CD4-positive, alpha-beta T cell treated with Interleukin-21 for 1 hour (primary cell): ENCODE data around the gene ABCC2.
"Not testable (repeated sequence)": the region's sequence is repeated elsewhere in the genome, so short reads cannot be mapped to it uniquely, and the experiment has no call there.

Experiments
- DNase-seq: peaks from one replicate; pipeline ENCODE4 v3.0.0-alpha.2; 2020

ABCC2 gene

DNA sequence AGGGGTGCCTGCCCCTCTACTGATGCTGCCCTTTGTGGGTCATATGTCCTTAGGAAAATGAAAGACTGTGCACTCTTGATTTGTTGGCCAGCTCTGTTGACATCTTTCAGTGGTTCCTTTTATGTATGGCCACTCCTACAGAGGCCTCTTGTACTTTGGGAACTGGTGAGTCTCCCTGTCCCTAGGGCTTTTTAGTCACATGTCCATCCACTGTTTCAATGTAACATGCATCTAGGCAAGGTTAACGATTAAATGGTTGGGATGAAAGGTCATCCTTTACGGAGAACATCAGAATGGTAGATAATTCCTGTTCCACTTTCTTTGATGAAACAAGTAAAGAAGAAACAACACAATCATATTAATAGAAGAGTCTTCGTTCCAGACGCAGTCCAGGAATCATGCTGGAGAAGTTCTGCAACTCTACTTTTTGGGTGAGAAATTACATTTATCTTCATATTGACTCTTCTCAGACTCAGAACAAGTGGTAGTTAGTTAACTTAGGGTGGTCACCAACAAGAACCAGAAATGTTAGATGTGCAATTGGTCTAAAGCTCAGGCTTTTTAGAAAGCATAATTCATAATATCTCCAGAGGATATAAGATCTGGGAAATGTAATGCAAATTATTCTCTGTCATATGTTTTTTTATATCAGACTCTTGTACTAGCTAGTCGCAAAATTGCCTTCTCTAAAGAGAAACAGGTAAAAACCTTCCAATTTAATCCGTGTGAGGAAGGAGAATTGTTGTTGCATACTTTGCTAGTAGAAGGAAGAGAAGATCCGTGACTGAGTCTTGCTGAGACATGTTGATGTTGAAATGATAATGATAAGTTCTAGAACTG, at the start of gene ABCC2:
ABCC2 (plus strand) TSS at position 194 of the 840 bp plus-strand sequence; CDS start at position 399, 205 bp downstream.
- no peak for DNase-seq

- no peak for DNase-seq
These were observed 49.1 kb upstream of the ABCC2 start for GRCh38 chr10:99733366-99733765.

GRCh38 chr10:99734111-99734510, 48.3 kb upstream of the ABCC2 start:
- DNase-seq, result not testable (repeated sequence)

DNA sequence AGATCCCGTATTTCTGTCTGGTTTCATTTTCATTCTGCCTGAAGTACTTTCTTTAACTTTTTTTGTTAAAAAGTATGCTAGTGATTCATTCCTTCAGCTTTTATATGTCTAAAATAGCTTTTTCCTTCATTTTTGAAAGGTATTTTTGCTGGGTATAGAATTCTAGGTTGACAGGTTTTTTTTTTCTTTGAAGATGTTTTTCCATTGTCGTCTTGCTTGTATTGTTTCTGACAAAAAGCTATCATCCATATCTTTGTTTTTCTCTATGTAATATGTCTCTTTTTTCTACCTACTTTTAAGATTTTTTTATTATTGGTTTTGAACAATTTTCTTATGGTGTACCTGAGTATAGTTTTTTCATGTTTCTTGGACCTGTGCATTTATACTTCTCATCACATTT, 42.2 kb upstream of the ABCC2 start:
- no peak for DNase-seq

DNA sequence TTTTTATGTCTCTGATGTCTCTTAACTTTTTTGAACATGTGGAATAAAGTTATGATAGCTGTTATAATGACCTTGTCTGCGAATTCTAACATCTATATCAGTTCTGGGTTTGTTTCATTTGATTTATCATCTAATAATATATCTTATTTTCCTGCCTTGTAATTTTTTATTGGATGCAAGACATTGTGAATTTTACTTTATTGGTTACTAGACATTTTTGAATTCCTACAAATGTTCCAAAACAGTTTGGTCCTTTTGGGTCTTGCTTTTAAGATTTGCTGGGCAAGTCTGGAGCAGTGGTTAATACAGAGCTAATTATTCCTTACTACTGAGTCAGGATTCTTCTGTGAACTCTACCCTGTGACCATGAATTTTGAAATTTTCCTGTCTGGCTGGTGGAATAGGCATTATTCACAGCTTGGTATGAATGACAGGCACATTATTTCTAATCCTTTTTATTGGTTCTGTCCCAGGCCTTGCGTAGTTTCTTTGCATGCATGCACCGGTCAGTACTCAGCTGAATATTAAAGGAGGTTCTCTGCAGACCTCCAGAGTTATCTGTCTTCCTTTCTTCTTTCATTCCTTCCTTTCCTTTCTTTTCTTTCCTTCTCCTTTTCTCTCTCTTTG, 41.4 kb upstream of the ABCC2 start:
- DNase-seq, result no peak

DNA sequence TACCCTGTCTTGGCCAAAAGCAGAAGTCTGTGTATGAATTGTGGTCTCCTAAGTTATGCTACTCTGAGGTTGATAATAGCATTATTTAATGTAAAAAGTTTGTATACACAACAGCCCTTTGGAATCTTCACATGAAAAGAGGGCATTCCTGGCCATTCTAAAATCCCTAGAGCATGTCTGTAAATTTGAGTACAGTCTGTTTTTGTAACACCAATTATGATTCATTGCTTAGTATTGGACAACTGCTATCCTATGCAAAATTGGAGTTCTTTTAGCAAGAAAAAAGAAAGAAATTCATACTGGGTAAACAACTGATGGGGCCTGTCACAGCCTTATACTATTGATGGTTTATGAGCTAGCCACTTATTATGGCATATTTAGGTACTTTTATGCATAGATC, 40.2 kb upstream of the ABCC2 start:
- no peak for DNase-seq

DNA sequence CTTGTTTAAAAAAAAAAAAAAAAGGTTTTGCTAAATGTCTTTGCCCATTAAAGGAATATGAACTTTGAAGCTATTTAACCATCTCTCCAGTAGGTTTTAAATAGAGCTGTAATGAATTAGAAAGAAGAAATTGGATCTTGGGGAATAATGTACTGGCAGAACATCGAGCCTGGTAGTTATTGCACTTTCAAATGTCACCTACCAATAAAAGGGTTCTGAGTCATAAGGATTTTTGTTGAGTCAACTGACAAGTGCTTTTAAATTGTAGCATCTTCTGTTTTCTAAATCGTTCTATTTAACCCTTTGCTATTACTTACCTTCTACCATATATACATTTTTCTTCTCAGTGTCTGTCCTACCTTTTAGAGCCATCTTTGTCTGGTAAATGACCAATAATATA, 39.7 kb upstream of the ABCC2 start:
- no peak for DNase-seq

- DNase-seq, result no peak
These were observed 38.6 kb upstream of the ABCC2 start for GRCh38 chr10:99743841-99744240.

DNA sequence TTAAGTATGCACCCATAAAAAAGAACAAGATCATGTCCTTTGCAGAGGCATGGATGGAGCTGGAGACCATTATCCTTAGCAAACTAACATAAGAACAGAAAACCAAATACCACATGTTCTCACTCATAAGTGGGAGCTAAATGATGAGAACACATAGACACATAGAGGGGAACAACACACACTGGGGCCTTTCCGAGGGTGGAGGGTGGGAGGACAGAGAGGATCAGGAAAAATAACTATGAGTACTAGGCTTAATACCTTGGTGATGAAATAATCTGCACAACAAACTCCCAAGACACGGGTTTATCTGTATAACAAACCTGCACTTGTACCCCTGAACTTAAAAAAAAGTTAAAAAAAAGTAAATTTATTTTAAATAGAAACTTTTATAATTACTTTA, 36.3 kb upstream of the ABCC2 start:
- not testable (repeated sequence) for DNase-seq

- no peak for DNase-seq
These were observed 33.5 kb upstream of the ABCC2 start for GRCh38 chr10:99748823-99749451.

DNA sequence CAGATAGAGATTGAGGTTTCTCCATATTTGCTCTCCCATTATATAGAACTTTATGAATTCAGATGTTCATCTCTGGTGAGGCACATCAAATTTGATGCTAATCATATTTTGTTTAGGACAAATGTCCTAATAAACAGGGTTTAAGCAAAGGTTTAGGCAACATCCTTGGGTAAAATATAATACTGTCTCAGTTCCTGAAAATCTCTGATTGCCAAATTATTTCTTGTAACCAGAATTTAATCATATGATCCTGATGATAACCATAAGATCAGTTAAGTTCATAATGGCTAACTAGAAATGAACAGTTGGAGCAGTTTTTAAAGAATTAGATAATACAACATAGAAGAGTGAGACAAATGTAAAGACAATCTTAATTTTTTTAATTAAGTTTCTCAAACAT, 31.8 kb upstream of the ABCC2 start:
- no peak for DNase-seq

DNA sequence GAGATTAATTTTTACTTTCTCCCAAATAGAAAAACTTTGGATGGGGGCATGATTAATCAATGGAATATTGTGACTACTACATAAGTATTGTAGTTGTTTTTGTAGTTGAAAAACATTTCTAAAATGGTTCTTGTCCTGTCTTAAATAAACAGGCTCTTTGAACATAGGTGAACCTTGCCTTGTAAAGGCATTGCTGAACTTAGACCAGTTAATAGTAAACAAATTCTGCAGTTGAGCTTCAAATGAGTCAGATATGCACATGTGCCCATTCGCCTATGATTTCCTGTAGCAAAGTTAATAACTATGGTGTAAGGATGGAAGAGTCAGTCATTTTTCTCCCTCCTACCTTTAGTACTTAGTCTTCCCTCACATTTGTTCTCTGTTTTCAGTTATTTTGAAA, 27.8 kb upstream of the ABCC2 start:
- DNase-seq, result no peak

DNA sequence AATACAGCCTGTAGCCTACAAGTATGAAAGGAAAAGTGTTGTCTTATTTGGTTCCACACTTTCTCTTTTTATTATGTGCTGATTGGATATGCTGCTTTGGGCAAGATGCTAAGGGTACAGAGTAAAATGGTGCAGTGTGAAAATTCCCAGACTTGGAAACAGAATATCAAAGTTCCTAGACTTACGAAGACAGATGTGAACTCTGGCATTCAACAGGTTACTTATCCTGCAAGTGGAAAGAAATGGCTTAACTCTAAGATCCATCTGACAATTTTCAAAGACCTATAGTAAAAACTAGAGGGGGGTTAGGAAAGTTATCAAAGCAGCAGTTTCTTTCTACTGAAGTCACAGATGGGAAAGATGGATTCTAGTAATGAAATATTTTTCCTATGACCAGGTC, 26.3 kb upstream of the ABCC2 start:
- DNase-seq, result no peak

DNA sequence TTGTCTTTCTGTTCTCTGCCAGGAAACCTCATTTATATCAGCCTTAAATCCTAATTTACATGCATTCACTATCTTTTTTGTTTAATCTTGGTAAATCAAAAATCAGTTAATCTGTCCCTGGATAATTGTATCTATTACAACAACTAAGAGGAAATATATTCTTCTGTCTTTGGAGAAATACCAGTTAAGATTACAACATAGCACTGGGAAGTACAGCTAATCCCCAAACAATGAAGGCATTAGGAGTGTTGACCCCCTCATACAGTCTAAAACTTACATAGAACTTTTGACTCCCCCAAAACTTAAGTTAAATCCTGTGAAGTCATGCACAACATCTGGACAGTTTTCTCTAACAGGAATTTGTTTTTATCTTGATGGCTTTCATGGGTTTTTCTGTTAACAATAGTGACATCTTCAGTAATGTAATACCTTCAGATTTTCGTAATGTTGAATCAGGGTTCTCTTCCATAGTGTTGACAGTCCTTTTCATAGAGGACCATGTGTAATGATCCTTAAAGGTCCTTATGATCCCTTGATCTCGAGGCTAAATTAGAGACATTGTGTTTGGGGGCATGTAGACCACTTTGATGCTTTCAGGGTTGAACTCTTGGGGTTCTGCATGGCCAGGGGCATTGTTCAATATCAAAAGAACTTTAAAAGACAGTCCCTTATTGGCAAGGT, 24.1 kb upstream of the ABCC2 start:
- DNase-seq, result no peak

GRCh38 chr10:99760321-99760720, 22.1 kb upstream of the ABCC2 start:
- no peak for DNase-seq

GRCh38 chr10:99761365-99761764, 21.1 kb upstream of the ABCC2 start:
- no peak for DNase-seq

DNA sequence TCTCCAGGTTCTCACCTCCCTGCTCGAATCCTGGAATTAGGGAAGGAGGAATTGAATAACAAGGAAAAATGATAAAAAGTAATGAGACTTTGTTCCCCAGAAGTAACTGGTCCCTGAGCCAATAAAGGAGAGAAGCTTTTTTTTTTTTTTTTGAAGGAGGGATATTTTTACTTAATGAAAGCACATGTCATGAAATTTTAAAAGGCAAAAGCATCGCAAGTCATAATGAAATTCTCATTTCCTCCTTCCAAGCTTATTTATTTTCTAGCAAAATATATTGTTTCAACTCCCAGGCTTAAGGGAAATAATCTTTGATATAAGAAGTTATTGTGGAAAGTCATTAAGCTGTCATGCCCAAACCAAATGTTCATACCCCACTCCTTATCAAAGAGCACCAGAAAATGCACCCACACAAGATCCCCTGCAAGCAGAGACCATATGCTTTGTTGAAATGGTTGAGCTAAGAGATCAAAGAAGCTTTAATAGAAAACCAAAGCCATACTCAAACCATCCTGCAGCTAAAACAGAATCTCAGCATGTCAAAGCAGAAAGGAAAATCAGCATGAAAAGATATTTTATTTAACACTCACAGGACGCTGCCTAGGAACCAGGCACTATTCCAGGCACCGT, 16.7 kb upstream of the ABCC2 start:
- DNase-seq, result no peak

- DNase-seq, result peak; percentile 4
These were observed 16.1 kb upstream of the ABCC2 start for GRCh38 chr10:99766302-99766681.

DNA sequence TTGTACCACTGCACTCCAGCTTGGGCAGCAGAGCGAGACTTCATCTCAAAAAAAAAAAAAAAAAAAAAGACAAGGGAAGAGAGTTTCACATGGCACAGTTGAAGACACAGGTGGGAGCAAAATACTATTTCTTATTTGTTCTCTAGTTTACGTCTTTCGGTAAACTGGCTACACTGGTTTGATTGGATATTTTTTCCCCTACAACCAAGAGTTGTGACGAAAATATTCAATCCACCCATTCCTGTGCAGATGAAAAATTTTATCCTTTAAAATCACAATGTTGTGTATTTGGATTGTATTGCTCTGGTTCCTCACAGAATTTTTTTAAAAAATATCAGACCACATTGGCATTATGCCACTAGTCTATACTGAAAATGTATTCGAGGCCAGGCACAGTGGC, 14.5 kb upstream of the ABCC2 start:
- no peak for DNase-seq

DNA sequence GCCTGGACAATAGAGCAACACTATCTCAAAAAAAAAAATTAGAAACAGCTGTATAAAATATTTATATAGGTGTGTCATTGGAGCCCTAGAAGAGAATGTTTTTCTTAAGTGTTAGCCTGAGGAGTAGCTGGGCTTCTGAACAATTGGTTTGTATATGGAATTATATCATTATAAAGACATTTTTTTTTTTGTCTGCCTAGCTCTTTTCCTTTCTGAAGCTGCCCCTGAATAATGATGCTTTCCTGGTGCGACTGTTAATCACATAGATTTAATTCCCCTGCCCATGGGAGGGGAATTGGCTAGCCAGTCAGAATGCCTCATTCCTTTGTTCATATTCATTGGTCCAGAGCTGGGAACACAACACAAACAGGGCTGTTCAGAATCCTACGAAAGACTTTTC, 13.9 kb upstream of the ABCC2 start:
- no peak for DNase-seq

DNA sequence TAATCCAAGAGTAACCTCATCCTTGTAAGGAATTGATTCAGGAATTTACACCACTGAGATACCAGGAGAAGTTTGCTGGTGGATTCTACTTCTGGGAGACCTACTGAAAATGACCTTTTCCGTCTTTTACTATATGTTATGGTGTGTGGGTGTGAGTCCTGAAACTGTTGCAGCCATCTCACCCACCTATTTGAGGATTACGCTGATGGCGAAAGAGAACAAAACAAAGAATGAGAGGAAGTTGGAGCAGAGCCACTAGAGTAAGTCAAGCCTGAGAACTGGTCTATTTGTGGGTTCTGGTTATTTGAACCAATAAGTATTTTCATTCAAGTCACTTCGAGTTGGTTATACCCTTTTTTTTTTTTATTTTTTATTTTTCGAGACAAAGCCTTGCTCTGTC, 12.7 kb upstream of the ABCC2 start:
- no peak for DNase-seq

DNA sequence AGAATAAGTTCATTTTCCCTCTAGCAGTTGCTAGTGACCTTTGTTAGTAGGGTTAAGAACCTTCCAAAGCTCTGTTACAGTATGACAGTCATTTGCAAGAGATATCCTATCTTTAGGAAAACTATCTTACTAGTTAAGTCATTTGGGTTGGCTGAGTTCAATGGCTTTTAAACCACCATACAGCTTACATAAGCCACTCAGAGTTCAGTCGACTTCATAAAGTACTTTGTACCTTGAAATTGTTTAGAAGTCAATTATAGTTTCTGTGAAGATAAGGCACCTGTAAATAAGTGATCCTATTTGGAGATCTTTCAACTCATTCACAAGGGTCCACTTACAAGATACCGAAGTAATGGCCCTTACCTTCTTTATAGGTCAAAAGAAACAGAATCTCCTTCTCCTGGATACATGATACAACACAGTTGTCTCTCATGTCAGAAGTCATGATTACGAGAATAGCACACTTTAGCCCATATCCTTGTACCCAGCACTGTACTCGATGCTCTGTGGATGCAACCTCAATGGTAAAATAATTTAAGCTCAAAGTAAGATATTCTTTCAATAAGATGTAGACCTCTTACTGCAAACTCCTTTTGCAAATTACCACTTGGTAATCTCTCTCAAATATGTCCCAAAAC, 11.9 kb upstream of the ABCC2 start:
- DNase-seq, result no peak

GRCh38 chr10:99775850-99776249, 6.6 kb upstream of the ABCC2 start:
- DNase-seq, result no peak
